PC-9 (cell line): ENCODE results near the gene KCNJ18.
"Not testable (repeated sequence)": the region's sequence is repeated elsewhere in the genome, so short reads cannot be mapped to it uniquely, and the experiment has no call there.

Source experiments
- EZH2 ChIP-seq: fragments of 200-600 bp; sonication (generic); IDR thresholded peaks from 2 replicates; pipeline ENCODE4 v1.8.0; 2017; ENCODE audit warnings: antibody characterized with exemption, low read depth
- TF ChIP-seq, protein P1 (sequence below): fragments of 200-600 bp; sonication (generic); conservative IDR thresholded peaks from 2 replicates; pipeline ENCODE4 v1.6.1; 2017; ENCODE audit warnings: mixed run types, antibody characterized with exemption, mild to moderate bottlenecking, moderate library complexity

DNA sequence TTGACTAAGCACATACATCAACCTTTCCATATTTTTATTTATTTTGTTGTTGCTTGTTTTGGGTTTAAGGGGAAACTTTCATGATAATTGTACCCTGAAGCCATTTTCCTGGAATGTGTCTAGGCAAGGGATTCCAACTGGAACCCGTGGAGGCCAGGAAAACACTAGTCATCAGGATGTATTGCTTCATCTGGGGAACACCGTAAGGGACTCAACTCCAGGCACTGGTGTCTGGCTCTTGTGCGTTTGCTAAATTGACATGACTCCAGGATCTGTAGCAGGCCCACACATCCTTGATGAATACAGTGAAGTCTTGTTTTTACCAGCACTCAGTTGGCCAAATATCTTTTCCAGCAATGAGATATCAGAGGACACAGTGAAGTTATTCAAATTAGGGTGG lies 21.3 kb downstream of the KCNJ18 start:
- TF ChIP-seq EZH2: not testable (repeated sequence)
- TF ChIP-seq, protein P1, sequence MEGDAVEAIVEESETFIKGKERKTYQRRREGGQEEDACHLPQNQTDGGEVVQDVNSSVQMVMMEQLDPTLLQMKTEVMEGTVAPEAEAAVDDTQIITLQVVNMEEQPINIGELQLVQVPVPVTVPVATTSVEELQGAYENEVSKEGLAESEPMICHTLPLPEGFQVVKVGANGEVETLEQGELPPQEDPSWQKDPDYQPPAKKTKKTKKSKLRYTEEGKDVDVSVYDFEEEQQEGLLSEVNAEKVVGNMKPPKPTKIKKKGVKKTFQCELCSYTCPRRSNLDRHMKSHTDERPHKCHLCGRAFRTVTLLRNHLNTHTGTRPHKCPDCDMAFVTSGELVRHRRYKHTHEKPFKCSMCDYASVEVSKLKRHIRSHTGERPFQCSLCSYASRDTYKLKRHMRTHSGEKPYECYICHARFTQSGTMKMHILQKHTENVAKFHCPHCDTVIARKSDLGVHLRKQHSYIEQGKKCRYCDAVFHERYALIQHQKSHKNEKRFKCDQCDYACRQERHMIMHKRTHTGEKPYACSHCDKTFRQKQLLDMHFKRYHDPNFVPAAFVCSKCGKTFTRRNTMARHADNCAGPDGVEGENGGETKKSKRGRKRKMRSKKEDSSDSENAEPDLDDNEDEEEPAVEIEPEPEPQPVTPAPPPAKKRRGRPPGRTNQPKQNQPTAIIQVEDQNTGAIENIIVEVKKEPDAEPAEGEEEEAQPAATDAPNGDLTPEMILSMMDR: not testable (repeated sequence)
